Measurements from ENCODE around the gene PDGFD. TPM values are rescaled to one million over a fixed set of nuclear protein-coding genes. Genes with fewer than 3 reads are reported as not detected.

The PDGFD gene
- total RNA-seq, 4 donors from 2014 or later, result 16.1 to 108 (median 36.0) TPM

- DNase-seq, result no peak
- Histone ChIP-seq H3K36me3 (no peaks in the 10 kb centered on the region), H3K4me3 (replicated peaks in 1 of 3) (no peak overlapping the region), H3K9me3 (no peaks in the 10 kb centered on the region), H3K27me3 (no peaks in the 10 kb centered on the region), H3K4me1 (no peaks in the 10 kb centered on the region), H3K27ac (no peak overlapping the region)
- no peak for TF ChIP-seq POLR2A (IDR thresholded peaks at IDR 0.05)
- TF ChIP-seq CTCF (IDR thresholded peaks at IDR 0.05), result no peak
- WGBS, 2 donors, result 70 to 80% methylated on average over 1 of the region's 1 CpG
- intact Hi-C loops (cut with DNase I), result no loop called here
These were observed 39.0 kb downstream of the PDGFD start for GRCh38 chr11:104124979-104125378.

GRCh38 chr11:104122836-104123235, 41.1 kb downstream of the PDGFD start:
- TF ChIP-seq POLR2A (IDR thresholded peaks at IDR 0.05), result no peak
- TF ChIP-seq CTCF (IDR thresholded peaks at IDR 0.05), result no peak
- intact Hi-C loops (cut with DNase I), result no loop called here

GRCh38 chr11:104122011-104122635, 41.8 kb downstream of the PDGFD start:
- no peak overlapping the region for H3K27ac ChIP-seq
- H3K27me3 ChIP-seq, result no peaks in the 10 kb centered on the region
- no peaks in the 10 kb centered on the region for H3K4me1 ChIP-seq
- H3K9me3 ChIP-seq, result no peaks in the 10 kb centered on the region
- TF ChIP-seq CTCF (IDR thresholded peaks at IDR 0.05) (no peak), POLR2A (IDR thresholded peaks at IDR 0.05) (no peak)
- DNase-seq, result no peak
- H3K36me3 ChIP-seq, result no peaks in the 10 kb centered on the region
- intact Hi-C loops (cut with DNase I), result no loop called here
- H3K4me3 ChIP-seq (replicated peaks in 1 of 3), result no peak overlapping the region

More at GRCh38 chr11:104122836-104123235, 41.1 kb downstream of the PDGFD start:
- Histone ChIP-seq H3K9me3 (no peaks in the 10 kb centered on the region), H3K4me3 (replicated peaks in 1 of 3) (no peak overlapping the region), H3K36me3 (no peaks in the 10 kb centered on the region), H3K27ac (no peak overlapping the region), H3K4me1 (no peaks in the 10 kb centered on the region), H3K27me3 (no peaks in the 10 kb centered on the region)
- DNase-seq, result no peak
- WGBS, 2 donors, result 74 to 79% methylated on average over 2 of the region's 2 CpGs

- H3K27me3 ChIP-seq, result no peaks in the 10 kb centered on the region
- H3K36me3 ChIP-seq, result no peaks in the 10 kb centered on the region
- no peak for TF ChIP-seq POLR2A (IDR thresholded peaks at IDR 0.05)
- no peak for TF ChIP-seq CTCF (IDR thresholded peaks at IDR 0.05)
- no peaks in the 10 kb centered on the region for H3K9me3 ChIP-seq
- no peaks in the 10 kb centered on the region for H3K4me1 ChIP-seq
- no peak overlapping the region for H3K27ac ChIP-seq
- intact Hi-C loops (cut with DNase I), result no loop called here
- no peak overlapping the region for H3K4me3 ChIP-seq (replicated peaks in 1 of 3)
- no peak for DNase-seq
- 86 to 87% methylated on average over 4 of the region's 4 CpGs for WGBS, 2 donors
These were observed 43.3 kb downstream of the PDGFD start for GRCh38 chr11:104120493-104121137.

GRCh38 chr11:104118105-104118744, 45.7 kb downstream of the PDGFD start:
- Histone ChIP-seq H3K36me3 (no peaks in the 10 kb centered on the region), H3K27me3 (no peaks in the 10 kb centered on the region), H3K4me1 (no peaks in the 10 kb centered on the region), H3K4me3 (replicated peaks in 1 of 3) (no peak overlapping the region), H3K27ac (no peak overlapping the region), H3K9me3 (peaks cover 3% of the 10 kb centered on the region)
- intact Hi-C loops (cut with DNase I), result no loop called here
- TF ChIP-seq POLR2A (IDR thresholded peaks at IDR 0.05), result no peak
- no peak for TF ChIP-seq CTCF (IDR thresholded peaks at IDR 0.05)
- no peak for DNase-seq
- 92 to 94% methylated on average over 1 of the region's 1 CpG for WGBS, 2 donors

Data from thyroid gland (tissue), 4 donors.